Measurements from ENCODE around the gene NKAIN1. TPM values are rescaled to one million over a fixed set of nuclear protein-coding genes. Genes with fewer than 3 reads are reported as not detected.

NKAIN1 gene
- total and polyA plus RNA-seq, 10 donors: 0.08 TPM; not detected in 9

GRCh38 chr1:31241321-31241720 is 1.6 kb upstream of the NKAIN1 start:
- Histone ChIP-seq H3K36me3 (no peaks in the 10 kb centered on the region), H3K27me3 (replicated peaks in 1 of 7) (peaks cover 0 to 57% (median 43%) of the 10 kb centered on the region in 7 donors), H3K4me1 (peaks cover 0 to 25% (median 17%) of the 10 kb centered on the region in 6 donors), H3K9me3 (no peaks in the 10 kb centered on the region), H3K27ac (no peak overlapping the region), H3K4me3 (no peak overlapping the region)
- DNase-seq: no peak
- intact Hi-C loops (cut with DNase I; ENCODE audit: low total_unique reads): no loop called here
- 27 to 38% (median 28%) methylated on average over 8 of the region's 8 CpGs for WGBS, 5 donors
- TF ChIP-seq POLR2A (IDR thresholded peaks at IDR 0.05): no peak
- no peak for TF ChIP-seq POLR2AphosphoS5 (IDR thresholded peaks at IDR 0.05)
- no peak for TF ChIP-seq CTCF (IDR thresholded peaks at IDR 0.05 in 8 of 11, conservative IDR thresholded peaks at IDR 0.05 in 3 of 11)

- intact Hi-C loops (cut with DNase I; ENCODE audit: low total_unique reads): no loop called here
- DNase-seq: no peak
- peaks cover 0 to 79% (median 54%) of the 10 kb centered on the region in 7 donors for H3K27me3 ChIP-seq (replicated peaks in 1 of 7)
Measured at GRCh38 chr1:31238986-31239613, 587 bp downstream of the NKAIN1 start.

GRCh38 chr1:31238612-31238985 is 1.1 kb downstream of the NKAIN1 start:
- Histone ChIP-seq H3K27me3 (replicated peaks in 1 of 7) (peaks cover 0 to 84% (median 54%) of the 10 kb centered on the region in 7 donors), H3K9me3 (no peaks in the 10 kb centered on the region), H3K4me3 (no peak overlapping the region), H3K4me1 (peaks cover 0 to 25% (median 17%) of the 10 kb centered on the region in 6 donors), H3K36me3 (no peaks in the 10 kb centered on the region), H3K27ac (no peak overlapping the region)
- intact Hi-C loops (cut with DNase I; ENCODE audit: low total_unique reads): no loop called here
- no peak for DNase-seq
- 19 to 42% (median 24%) methylated on average over 4 of the region's 4 CpGs for WGBS, 5 donors
- no peak for TF ChIP-seq CTCF (IDR thresholded peaks at IDR 0.05 in 8 of 11, conservative IDR thresholded peaks at IDR 0.05 in 3 of 11)
- no peak for TF ChIP-seq POLR2AphosphoS5 (IDR thresholded peaks at IDR 0.05)
- no peak for TF ChIP-seq POLR2A (IDR thresholded peaks at IDR 0.05)

More at GRCh38 chr1:31238986-31239613, 587 bp downstream of the NKAIN1 start:
- peaks cover 0 to 25% (median 17%) of the 10 kb centered on the region in 6 donors for H3K4me1 ChIP-seq
- TF ChIP-seq CTCF (IDR thresholded peaks at IDR 0.05 in 8 of 11, conservative IDR thresholded peaks at IDR 0.05 in 3 of 11) (no peak), POLR2A (IDR thresholded peaks at IDR 0.05) (no peak), POLR2AphosphoS5 (IDR thresholded peaks at IDR 0.05) (no peak)
- no peaks in the 10 kb centered on the region for H3K36me3 ChIP-seq
- H3K9me3 ChIP-seq: no peaks in the 10 kb centered on the region
- peak overlapping the region in 6 of 8 donors; percentile 13 to 61 (median 25) for H3K4me3 ChIP-seq
- 1 to 3% (median 1%) methylated on average over 25 to 56 of the region's 56 CpGs for WGBS, 5 donors
- H3K27ac ChIP-seq: no peak overlapping the region

- TF ChIP-seq POLR2A (IDR thresholded peaks at IDR 0.05) (no peak), CTCF (IDR thresholded peaks at IDR 0.05 in 8 of 11, conservative IDR thresholded peaks at IDR 0.05 in 3 of 11) (no peak), POLR2AphosphoS5 (IDR thresholded peaks at IDR 0.05) (no peak)
- Histone ChIP-seq H3K9me3 (no peaks in the 10 kb centered on the region), H3K27me3 (replicated peaks in 1 of 7) (peaks cover 0 to 63% (median 39%) of the 10 kb centered on the region in 7 donors), H3K36me3 (no peaks in the 10 kb centered on the region), H3K4me1 (peaks cover 0 to 14% (median 10%) of the 10 kb centered on the region in 6 donors), H3K4me3 (no peak overlapping the region), H3K27ac (no peak overlapping the region)
- WGBS, 5 donors: 55 to 69% (median 59%) methylated on average over 4 of the region's 4 CpGs
- intact Hi-C loops (cut with DNase I; ENCODE audit: low total_unique reads): no loop called here
- DNase-seq: no peak
Measured at GRCh38 chr1:31234870-31235269, 4.8 kb downstream of the NKAIN1 start.
